NCI-H2227 treated with DMSO at 0.1 percent for 48 hours (cell line): ENCODE data around the gene PALLD.

Experiments used
- DNase-seq: peaks from one replicate; lab custom pipeline; 2025; lab: John Stamatoyannopoulos, UW

Gene PALLD

GRCh38 chr4:168732714-168733113 lies 235.9 kb downstream of the PALLD start:
- DNase-seq: no peak

- DNase-seq: no peak
Measured at GRCh38 chr4:168734703-168735678, 238.1 kb downstream of the PALLD start.

- no peak for DNase-seq
Measured at GRCh38 chr4:168735735-168736134, 238.9 kb downstream of the PALLD start.

GRCh38 chr4:168736860-168737805 lies 240.3 kb downstream of the PALLD start:
- no peak for DNase-seq

GRCh38 chr4:168737806-168738172 lies 240.9 kb downstream of the PALLD start:
- no peak for DNase-seq

GRCh38 chr4:168739886-168740285 lies 243.0 kb downstream of the PALLD start:
- no peak for DNase-seq

- no peak for DNase-seq
Measured at GRCh38 chr4:168740691-168741090, 243.8 kb downstream of the PALLD start.

- DNase-seq: no peak
Measured at GRCh38 chr4:168741281-168742173, 244.7 kb downstream of the PALLD start.

GRCh38 chr4:168743131-168743530 lies 246.3 kb downstream of the PALLD start:
- DNase-seq: no peak

GRCh38 chr4:168743601-168744000 lies 246.7 kb downstream of the PALLD start:
- no peak for DNase-seq

- DNase-seq: no peak
Measured at GRCh38 chr4:168744021-168744420, 247.2 kb downstream of the PALLD start.

- no peak for DNase-seq
Measured at GRCh38 chr4:168748807-168749206, 252.0 kb downstream of the PALLD start.

GRCh38 chr4:168751263-168752225 lies 254.7 kb downstream of the PALLD start:
- no peak for DNase-seq

GRCh38 chr4:168755598-168756477 lies 259.0 kb downstream of the PALLD start:
- DNase-seq: no peak

- no peak for DNase-seq
Measured at GRCh38 chr4:168757500-168757899, 260.6 kb downstream of the PALLD start.

GRCh38 chr4:168758351-168758876 lies 261.6 kb downstream of the PALLD start:
- no peak for DNase-seq

GRCh38 chr4:168759321-168759720 lies 262.5 kb downstream of the PALLD start:
- no peak for DNase-seq

- no peak for DNase-seq
Measured at GRCh38 chr4:168759959-168760527, 263.2 kb downstream of the PALLD start.

GRCh38 chr4:168761066-168761465 lies 264.2 kb downstream of the PALLD start:
- DNase-seq: no peak
